H9 (cell line): ENCODE results near the gene TMOD3. TPM values are rescaled to one million over a fixed set of nuclear protein-coding genes. Genes with fewer than 3 reads are reported as not detected.

Experiments used
- DNase-seq: peaks from one replicate; pipeline ENCODE4 v3.0.0-alpha.2; 2017
- H2AFZ ChIP-seq: one replicate; pipeline ENCODE4 v1.6.1; 2013; ENCODE audit warnings: mild to moderate bottlenecking, low read length, control low read depth, moderate library complexity
- H2AK5ac ChIP-seq: 2 replicates; pipeline ENCODE4 v1.6.1; 2013; ENCODE audit warnings: low read length, control low read depth, mixed read lengths; ENCODE audit not compliant: insufficient read length
- H2BK120ac ChIP-seq: one replicate; pipeline ENCODE4 v1.6.1; 2013; ENCODE audit warnings: low read depth, mild to moderate bottlenecking, low read length, control low read depth, inconsistent platforms; ENCODE audit not compliant: poor library complexity, severe bottlenecking
- H2BK12ac ChIP-seq: 2 replicates; pipeline ENCODE4 v1.6.1; 2013; ENCODE audit warnings: low read length, control low read depth, mixed read lengths, low read depth; ENCODE audit not compliant: insufficient read length
- H2BK15ac ChIP-seq: 2 replicates; pipeline ENCODE4 v1.6.1; 2013; ENCODE audit warnings: low read depth, low read length, control low read depth
- H2BK20ac ChIP-seq: one replicate; pipeline ENCODE4 v1.6.1; 2013; ENCODE audit warnings: low read depth, mild to moderate bottlenecking, low read length, control low read depth, inconsistent platforms; ENCODE audit not compliant: poor library complexity, severe bottlenecking
- H2BK5ac ChIP-seq: 2 replicates; pipeline ENCODE4 v1.6.1; 2013; ENCODE audit warnings: low read length, control low read depth, mixed read lengths; ENCODE audit not compliant: insufficient read length
- H3K14ac ChIP-seq: 2 replicates; pipeline ENCODE4 v1.6.1; 2013; ENCODE audit warnings: low read length, control low read depth; ENCODE audit not compliant: insufficient read depth
- H3K18ac ChIP-seq: 2 replicates; pipeline ENCODE4 v1.6.1; 2013; ENCODE audit warnings: low read depth, mild to moderate bottlenecking, mixed read lengths, low read length, control low read depth; ENCODE audit not compliant: insufficient read length
- H3K23ac ChIP-seq: 2 replicates; pipeline ENCODE4 v1.6.1; 2013; ENCODE audit warnings: low read length, control low read depth, mixed read lengths, low read depth; ENCODE audit not compliant: insufficient read length
- H3K23me2 ChIP-seq: 2 replicates; pipeline ENCODE4 v1.6.1; 2013; ENCODE audit warnings: low read depth, mild to moderate bottlenecking, mixed read lengths, low read length, control low read depth; ENCODE audit not compliant: insufficient read length, poor library complexity, severe bottlenecking
- H3K27ac ChIP-seq: 2 replicates; pipeline ENCODE4 v1.5.1; 2013; ENCODE audit warnings: low read length, control low read depth, mixed read lengths, low read depth; ENCODE audit not compliant: insufficient read length
- H3K27me3 ChIP-seq: 2 replicates; pipeline ENCODE4 v1.6.1; 2013; ENCODE audit warnings: low read length, control low read depth, inconsistent platforms; ENCODE audit not compliant: insufficient read depth
- H3K4ac ChIP-seq: 2 replicates; pipeline ENCODE4 v1.6.1; 2013; ENCODE audit warnings: low read depth, mild to moderate bottlenecking, control low read depth, inconsistent platforms, low read length, moderate library complexity
- H3K4me1 ChIP-seq: 2 replicates; pipeline ENCODE4 v1.6.1; 2013; ENCODE audit warnings: low read length, control low read depth, inconsistent platforms; ENCODE audit not compliant: insufficient read depth
- H3K4me2 ChIP-seq: 2 replicates; pipeline ENCODE4 v1.6.1; 2013; ENCODE audit warnings: low read length, control low read depth, mixed read lengths; ENCODE audit not compliant: insufficient read length, insufficient read depth
- H3K56ac ChIP-seq: 2 replicates; pipeline ENCODE4 v1.6.1; 2013; ENCODE audit warnings: low read depth, mild to moderate bottlenecking, mixed read lengths, low read length, control low read depth; ENCODE audit not compliant: insufficient read length
- H3K79me1 ChIP-seq: 2 replicates; pipeline ENCODE4 v1.6.1; 2013; ENCODE audit warnings: low read depth, mild to moderate bottlenecking, moderate library complexity, low read length, control low read depth, inconsistent platforms; ENCODE audit not compliant: insufficient read depth, poor library complexity, severe bottlenecking
- H3K79me2 ChIP-seq: 2 replicates; pipeline ENCODE4 v1.6.1; 2013; ENCODE audit warnings: low read length, control low read depth, inconsistent platforms; ENCODE audit not compliant: insufficient read depth
- H3K9ac ChIP-seq: 2 replicates; pipeline ENCODE4 v1.6.1; 2013; ENCODE audit warnings: low read length, control low read depth, mixed read lengths; ENCODE audit not compliant: insufficient read length; ENCODE audit errors: extremely low read depth
- H3K9me3 ChIP-seq: one replicate; pipeline ENCODE4 v1.6.1; 2013; ENCODE audit warnings: low read depth, low read length, inconsistent platforms; ENCODE audit not compliant: control insufficient read depth
- H3T11ph ChIP-seq: one replicate; pipeline ENCODE4 v1.6.1; 2013; ENCODE audit warnings: mild to moderate bottlenecking, low read length, control low read depth, inconsistent platforms
- H4K20me1 ChIP-seq: one replicate; pipeline ENCODE4 v1.6.1; 2013; ENCODE audit not compliant: control insufficient read depth, insufficient read length, insufficient read depth
- H4K5ac ChIP-seq: 2 replicates; pipeline ENCODE4 v1.6.1; 2013; ENCODE audit warnings: low read depth, mild to moderate bottlenecking, mixed read lengths, low read length, control low read depth; ENCODE audit not compliant: insufficient read length
- H4K8ac ChIP-seq: replicated peaks from 2 replicates; pipeline ENCODE4 v1.6.1; 2013; ENCODE audit warnings: low read length, control low read depth, mixed read lengths, low read depth; ENCODE audit not compliant: insufficient read length
- H4K91ac ChIP-seq: 2 replicates; pipeline ENCODE4 v1.6.1; 2013; ENCODE audit warnings: low read depth, mild to moderate bottlenecking, moderate library complexity, mixed read lengths, low read length, control low read depth; ENCODE audit not compliant: insufficient read length
- H3K27ac Mint-ChIP-seq, 3 experiments: 2 replicates in 2 of 3; 3 replicates in 1 of 3; pipeline ENCODE4 v1.8.0; 2020 to 2021; ENCODE audit warnings: mixed read lengths in 3 of 3, mild to moderate bottlenecking in 1 of 3, moderate library complexity in 1 of 3
- H3K27me3 Mint-ChIP-seq: 2 replicates; pipeline ENCODE4 v1.8.0; 2021; ENCODE audit warnings: low read depth, mild to moderate bottlenecking, moderate library complexity, mixed read lengths
- H3K36me3 Mint-ChIP-seq, 3 experiments: 2 replicates in 2 of 3; 3 replicates in 1 of 3; pipeline ENCODE4 v1.8.0; 2020 to 2021; ENCODE audit warnings: low read depth in 3 of 3, mixed read lengths in 3 of 3; ENCODE audit not compliant: insufficient read depth in 1 of 3
- H3K4me1 Mint-ChIP-seq, 2 experiments: 2 replicates each; pipeline ENCODE4 v1.8.0; 2020; ENCODE audit warnings: mixed read lengths in 2 of 2
- H3K4me3 Mint-ChIP-seq, 2 experiments: 2 replicates in 1 of 2; 3 replicates in 1 of 2; pipeline ENCODE4 v1.8.0; 2020 to 2021; ENCODE audit warnings: mild to moderate bottlenecking in 2 of 2, mixed read lengths in 2 of 2, moderate library complexity in 1 of 2
- H3K9me3 Mint-ChIP-seq, 2 experiments: 2 replicates in 1 of 2; 3 replicates in 1 of 2; pipeline ENCODE4 v1.8.0; 2020; ENCODE audit warnings: mild to moderate bottlenecking in 2 of 2, mixed read lengths in 2 of 2, moderate library complexity in 1 of 2
- WGBS: extraction: QIAGEN DNeasy Blood & Tissue Kit; methylation state at CpG from one replicate; pipeline ENCODE4 v1.1.7; 2013; ENCODE audit warnings: missing lambda C conversion rate, low lambda C conversion rate, mixed read lengths; ENCODE audit not compliant: insufficient read length; ENCODE audit errors: extremely low coverage; 5-methylcytosine and 5-hydroxymethylcytosine counted together
- total RNA-seq: library from RNA; stranded (reverse); gene quantifications from 2 replicates; pipeline ENCODE4 v1.2.1, GENCODE V29; 2021
- TF ChIP-seq, protein P1 (sequence below): fragments of 200-600 bp; sonication (generic); conservative IDR thresholded peaks from 3 replicates; pipeline ENCODE4 v1.8.0; 2021; ENCODE audit warnings: antibody characterized with exemption, mild to moderate bottlenecking

TMOD3 gene
- total RNA-seq, 1 experiment from 2014 or later = 24.7 TPM

- Mint-ChIP-seq H3K4me3 (no peak overlapping the region), H3K27ac (peak overlapping the region in 1 of 3 experiments; percentile 18; a peak in 2 of 7 replicates), H3K36me3 (peaks cover 12 to 36% (median 28%) of the 10 kb centered on the region in 3 experiments; a peak in 6 of 7 replicates), H3K27me3 (no peaks in the 10 kb centered on the region), H3K9me3 (no peaks in the 10 kb centered on the region), H3K4me1 (peaks cover 0 to 10% of the 10 kb centered on the region in 2 experiments; a peak in 1 of 4 replicates)
- Histone ChIP-seq H3K79me1 (no peaks in the 10 kb centered on the region), H3K23ac (no peak overlapping the region), H3K9me3 (no peaks in the 10 kb centered on the region), H3K18ac (no peak overlapping the region), H3K14ac (no peak overlapping the region), H3K4me2 (no peak overlapping the region), H3K27ac (no peak overlapping the region), H2BK120ac (no peak overlapping the region), H4K8ac (no peak overlapping the region), H2BK15ac (no peak overlapping the region), H3K4ac (no peak overlapping the region), H2BK20ac (no peak overlapping the region), H3K27me3 (no peaks in the 10 kb centered on the region), H2AK5ac (no peak overlapping the region), H4K5ac (no peak overlapping the region), H4K91ac (no peak overlapping the region), H3T11ph (no peak overlapping the region), H3K23me2 (no peaks in the 10 kb centered on the region), H2BK5ac (no peak overlapping the region), H3K4me1 (no peaks in the 10 kb centered on the region), H4K20me1 (no peaks in the 10 kb centered on the region), H2BK12ac (no peak overlapping the region), H3K56ac (no peak overlapping the region), H2AFZ (no peak overlapping the region), H3K79me2 (no peaks in the 10 kb centered on the region), H3K9ac (no peak overlapping the region)
- WGBS = no CpG with 5 or more reads among the region's 4 CpGs
- DNase-seq = no peak
- TF ChIP-seq, protein P1, sequence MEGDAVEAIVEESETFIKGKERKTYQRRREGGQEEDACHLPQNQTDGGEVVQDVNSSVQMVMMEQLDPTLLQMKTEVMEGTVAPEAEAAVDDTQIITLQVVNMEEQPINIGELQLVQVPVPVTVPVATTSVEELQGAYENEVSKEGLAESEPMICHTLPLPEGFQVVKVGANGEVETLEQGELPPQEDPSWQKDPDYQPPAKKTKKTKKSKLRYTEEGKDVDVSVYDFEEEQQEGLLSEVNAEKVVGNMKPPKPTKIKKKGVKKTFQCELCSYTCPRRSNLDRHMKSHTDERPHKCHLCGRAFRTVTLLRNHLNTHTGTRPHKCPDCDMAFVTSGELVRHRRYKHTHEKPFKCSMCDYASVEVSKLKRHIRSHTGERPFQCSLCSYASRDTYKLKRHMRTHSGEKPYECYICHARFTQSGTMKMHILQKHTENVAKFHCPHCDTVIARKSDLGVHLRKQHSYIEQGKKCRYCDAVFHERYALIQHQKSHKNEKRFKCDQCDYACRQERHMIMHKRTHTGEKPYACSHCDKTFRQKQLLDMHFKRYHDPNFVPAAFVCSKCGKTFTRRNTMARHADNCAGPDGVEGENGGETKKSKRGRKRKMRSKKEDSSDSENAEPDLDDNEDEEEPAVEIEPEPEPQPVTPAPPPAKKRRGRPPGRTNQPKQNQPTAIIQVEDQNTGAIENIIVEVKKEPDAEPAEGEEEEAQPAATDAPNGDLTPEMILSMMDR = no peak
Observed at GRCh38 chr15:51904931-51905330, 75.5 kb downstream of the TMOD3 start.
